Measurements from ENCODE around the gene DOK3. TPM values are rescaled to one million over a fixed set of nuclear protein-coding genes. Genes with fewer than 3 reads are reported as not detected.
"Not testable (repeated sequence)": the region's sequence is repeated elsewhere in the genome, so short reads cannot be mapped to it uniquely, and the experiment has no call there.

DOK3 gene
- total and polyA plus RNA-seq, 8 donors = 5.8 to 90.5 (median 7.1) TPM

GRCh38 chr5:177489119-177489716 lies 20.4 kb downstream of the DOK3 start:
- H3K36me3 ChIP-seq = peaks cover 0 to 91% of the 10 kb centered on the region in 2 donors
- no peaks in the 10 kb centered on the region for H3K27me3 ChIP-seq
- ATAC-seq (no peak), DNase-seq (peak in 1 of 4 donors; percentile 76)
- no peaks in the 10 kb centered on the region for H3K9me3 ChIP-seq
- intact Hi-C loops (cut with DNase I) = no loop called here
- no peak for TF ChIP-seq CTCF (IDR thresholded peaks at IDR 0.05)
- H3K4me1 ChIP-seq = peaks cover 8 to 37% of the 10 kb centered on the region in 2 donors
- H3K27ac ChIP-seq = no peak overlapping the region
- no peak overlapping the region for H3K4me3 ChIP-seq

- Histone ChIP-seq H3K4me1 (peaks cover 0 to 24% of the 10 kb centered on the region in 2 donors), H3K27ac (no peak overlapping the region), H3K4me3 (no peak overlapping the region), H3K36me3 (peaks cover 0 to 100% of the 10 kb centered on the region in 2 donors), H3K27me3 (no peaks in the 10 kb centered on the region), H3K9me3 (no peaks in the 10 kb centered on the region)
- intact Hi-C loops (cut with DNase I) = no loop called here
- ATAC-seq = no peak
- TF ChIP-seq CTCF (IDR thresholded peaks at IDR 0.05) = no peak
- DNase-seq = no peak
Measured at GRCh38 chr5:177487975-177488374, 21.7 kb downstream of the DOK3 start.

DNA sequence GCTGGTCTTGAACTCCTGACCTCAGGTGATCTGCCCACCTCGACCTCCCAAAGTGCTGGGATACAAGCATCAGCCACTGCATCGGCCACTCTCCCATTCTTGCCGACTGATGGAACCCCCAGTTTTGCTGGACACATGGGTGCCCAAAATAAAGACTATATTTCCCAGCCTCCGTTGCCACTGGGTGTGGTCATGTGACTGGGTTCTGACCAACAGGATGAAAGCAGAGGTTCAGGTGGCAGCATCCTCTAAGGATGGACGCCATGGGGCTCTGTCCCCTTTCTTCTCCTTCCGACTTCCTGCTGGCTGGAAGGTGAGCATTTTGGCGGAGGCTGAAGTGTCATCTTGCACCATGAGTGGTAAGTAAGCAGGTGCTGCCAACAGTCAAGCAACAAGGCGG lies 22.5 kb downstream of the DOK3 start:
- DNase-seq (no peak), ATAC-seq (no peak)
- H3K9me3 ChIP-seq = no peaks in the 10 kb centered on the region
- TF ChIP-seq CTCF (IDR thresholded peaks at IDR 0.05) = no peak
- no peaks in the 10 kb centered on the region for H3K27me3 ChIP-seq
- intact Hi-C loops (cut with DNase I) = no loop called here
- no peak overlapping the region for H3K27ac ChIP-seq
- H3K36me3 ChIP-seq = peaks cover 0 to 99% of the 10 kb centered on the region in 2 donors
- no peak overlapping the region for H3K4me3 ChIP-seq
- H3K4me1 ChIP-seq = peaks cover 0 to 16% of the 10 kb centered on the region in 2 donors

DNA sequence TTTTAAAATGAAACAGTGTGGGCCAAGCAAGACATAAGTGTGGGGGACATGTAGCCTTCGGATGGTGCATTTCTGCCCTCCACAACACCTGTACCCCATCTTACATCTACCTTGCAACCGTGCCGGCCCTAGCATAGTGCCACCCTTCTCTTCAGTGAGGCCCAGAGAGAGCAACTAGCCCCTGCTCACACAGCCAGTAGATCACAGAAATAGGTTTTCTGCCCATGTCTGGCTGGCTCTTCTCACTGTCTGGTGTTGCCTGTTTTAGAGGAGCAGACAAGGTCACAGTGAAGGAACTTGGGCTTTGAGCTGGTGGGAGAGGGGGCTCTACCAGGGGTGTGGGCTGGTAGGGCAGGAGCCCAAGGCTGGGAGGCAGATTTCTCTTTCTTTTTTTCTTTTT lies 23.4 kb downstream of the DOK3 start:
- Histone ChIP-seq H3K36me3 (peaks cover 0 to 99% of the 10 kb centered on the region in 2 donors), H3K9me3 (no peaks in the 10 kb centered on the region), H3K27ac (no peak overlapping the region), H3K4me3 (no peak overlapping the region), H3K27me3 (no peaks in the 10 kb centered on the region), H3K4me1 (peaks cover 0 to 7% of the 10 kb centered on the region in 2 donors)
- no peak for ATAC-seq
- intact Hi-C loops (cut with DNase I) = no loop called here
- TF ChIP-seq CTCF (IDR thresholded peaks at IDR 0.05) = no peak
- no peak for DNase-seq

GRCh38 chr5:177485753-177486152 lies 23.9 kb downstream of the DOK3 start:
- ATAC-seq; H3K9me3 ChIP-seq; H3K27ac ChIP-seq; H3K4me1 ChIP-seq; DNase-seq; intact Hi-C loops (cut with DNase I); H3K27me3 ChIP-seq; H3K4me3 ChIP-seq: not testable (repeated sequence)
- peaks cover 0 to 98% of the 10 kb centered on the region in 2 donors for H3K36me3 ChIP-seq
